GM12878 (cell line): Measurements from ENCODE around the gene ZNF165. TPM values are rescaled to one million over a fixed set of nuclear protein-coding genes. Genes with fewer than 3 reads are reported as not detected.

ENCODE experiments used
- ATAC-seq: fragments of 200-7000 bp; cut with Tn5 transposase; 3 replicates; pipeline ENCODE4 v1.9.1; 2020; ENCODE audit warnings: mild to moderate bottlenecking, moderate library complexity
- BruUV-seq: library from RNA; stranded (reverse); fragments of 400-500 nt; replicated peaks from 2 replicates; lab custom pipeline; 2021; lab: Mats Ljungman, UMichigan
- CTCF ChIA-PET: fragments of 300-600 bp; sonication (Branson Sonifier 250); formaldehyde crosslinking; extraction: SDS; loops from one replicate; lab custom pipeline; 2021; ENCODE audit warnings: inconsistent platforms; lab: Yijun Ruan, JAX
- POLR2A ChIA-PET: fragments of 350-600 bp; formaldehyde crosslinking; extraction: SDS; loops from one replicate; lab custom pipeline; 2021; ENCODE audit warnings: inconsistent platforms; lab: Charles Lee
- RAD21 ChIA-PET: fragments of 300-600 bp; sonication (Branson Sonifier 250); formaldehyde crosslinking; loops from one replicate; lab custom pipeline; 2023; ENCODE audit warnings: antibody characterized with exemption; ENCODE audit not compliant: unreplicated experiment; lab: Charles Lee
- SMC1A ChIA-PET: fragments of 300-600 bp; sonication (Branson Sonifier 250); formaldehyde crosslinking; loops from one replicate; lab custom pipeline; 2023; ENCODE audit not compliant: unreplicated experiment, uncharacterized antibody; lab: Charles Lee
- DNase-seq: peaks from one replicate; pipeline ENCODE4 v3.0.0-alpha.2; 2011; ENCODE audit warnings: low read depth, low spot score
- FAIRE-seq: peaks from 3 replicates; lab custom pipeline; 2011; peaks lifted over from hg19 to GRCh38; lab: Jason Lieb, UNC
- H2AFZ ChIP-seq: 2 replicates; pipeline ENCODE4 v1.6.0; 2011; ENCODE audit warnings: low read depth, low read length, control low read depth; ENCODE audit not compliant: control insufficient read depth
- H3K27ac ChIP-seq: 2 replicates; pipeline ENCODE4 v1.5.1; 2011; ENCODE audit warnings: control low read depth; ENCODE audit not compliant: control insufficient read depth, insufficient read depth
- H3K27me3 ChIP-seq, 2 experiments: replicated peaks in 1 of 2; 2 replicates each; pipeline versions ENCODE4 v1.6.0 to v1.6.1; 2011; ENCODE audit warnings: low read length in 1 of 2; ENCODE audit not compliant: control insufficient read depth in 2 of 2, insufficient read depth in 2 of 2
- H3K36me3 ChIP-seq, 2 experiments: 2 replicates each; pipeline ENCODE4 v1.5.1; 2011; ENCODE audit warnings: low read length in 1 of 2; ENCODE audit not compliant: control insufficient read depth in 2 of 2, insufficient read depth in 2 of 2
- H3K4me1 ChIP-seq: 2 replicates; pipeline ENCODE4 v1.6.1; 2011; ENCODE audit warnings: mild to moderate bottlenecking, low read length, moderate library complexity, mixed read lengths; ENCODE audit not compliant: control insufficient read depth, insufficient read depth
- H3K4me2 ChIP-seq: 2 replicates; pipeline ENCODE4 v1.6.0; 2011; ENCODE audit warnings: control low read depth; ENCODE audit not compliant: control insufficient read depth, insufficient read depth
- H3K4me3 ChIP-seq: fragments of 200-600 bp; sonication (generic); 2 replicates; pipeline ENCODE4 v1.5.1; 2016
- H3K79me2 ChIP-seq: 2 replicates; pipeline ENCODE4 v1.6.0; 2011; ENCODE audit warnings: low read length; ENCODE audit not compliant: control insufficient read depth, insufficient read depth
- H3K9ac ChIP-seq: 2 replicates; pipeline ENCODE4 v1.8.0; 2011; ENCODE audit warnings: low read length, control low read depth, mixed read lengths; ENCODE audit not compliant: control insufficient read depth, insufficient read depth
- H3K9me3 ChIP-seq: replicated peaks from 3 replicates; pipeline ENCODE4 v1.5.1; 2011; ENCODE audit warnings: mild to moderate bottlenecking, low read length; ENCODE audit not compliant: control insufficient read depth, insufficient read depth
- H4K20me1 ChIP-seq: 2 replicates; pipeline ENCODE4 v1.6.0; 2011; ENCODE audit not compliant: control insufficient read depth, insufficient read depth
- ATF3 ChIP-seq: IDR thresholded peaks from 2 replicates; pipeline ENCODE4 v1.6.1; 2011; ENCODE audit warnings: low read depth, mild to moderate bottlenecking, low read length, moderate library complexity, borderline replicate concordance; ENCODE audit errors: extremely low read depth
- CREM ChIP-seq: IDR thresholded peaks from 2 replicates; pipeline ENCODE4 v1.6.1; 2014; ENCODE audit warnings: antibody characterized with exemption, low read depth
- HDGF ChIP-seq: fragments of 450-650 bp; IDR thresholded peaks from 2 replicates; pipeline ENCODE4 v1.6.1; 2016; ENCODE audit warnings: antibody characterized with exemption
- IKZF1 ChIP-seq: fragments of 450-650 bp; conservative IDR thresholded peaks from 2 replicates; pipeline ENCODE4 v1.6.1; 2017; ENCODE audit warnings: antibody characterized with exemption, mild to moderate bottlenecking
- IKZF2 ChIP-seq, 2 experiments: fragments of 450-650 bp; IDR thresholded peaks; 2 replicates each; pipeline ENCODE4 v1.6.1; 2017; ENCODE audit warnings: mild to moderate bottlenecking in 2 of 2, moderate library complexity in 2 of 2
- MYB ChIP-seq: fragments of 150-350 bp; IDR thresholded peaks from 2 replicates; pipeline ENCODE4 v1.6.1; 2014; ENCODE audit warnings: mild to moderate bottlenecking, low read depth, low read length, borderline replicate concordance
- POLR2A ChIP-seq: IDR thresholded peaks from 2 replicates; pipeline ENCODE4 v1.6.1; 2011; ENCODE audit warnings: low read depth, mild to moderate bottlenecking, low read length
- SP1 ChIP-seq: IDR thresholded peaks from one replicate; pipeline ENCODE4 v1.6.1; 2011; ENCODE audit warnings: low read depth, low read length
- SREBF1 ChIP-seq: IDR thresholded peaks from 2 replicates; pipeline ENCODE4 v1.6.1; 2012; ENCODE audit warnings: mild to moderate bottlenecking, low read length
- SRF ChIP-seq, 2 experiments: IDR thresholded peaks; 2 replicates each; pipeline ENCODE4 v1.6.1; 2011; ENCODE audit warnings: low read depth in 2 of 2, low read length in 2 of 2, mild to moderate bottlenecking in 1 of 2, moderate library complexity in 1 of 2
- STAT1 ChIP-seq: fragments of 450-650 bp; conservative IDR thresholded peaks from 2 replicates; pipeline ENCODE4 v1.6.1; 2014; ENCODE audit warnings: antibody characterized with exemption, mild to moderate bottlenecking
- TCF3 ChIP-seq: IDR thresholded peaks from 2 replicates; pipeline ENCODE4 v1.6.1; 2012; ENCODE audit warnings: low read depth, mild to moderate bottlenecking, low read length, borderline replicate concordance; ENCODE audit not compliant: insufficient read depth
- ZSCAN29 ChIP-seq: fragments of 450-650 bp; IDR thresholded peaks from 2 replicates; pipeline ENCODE4 v1.6.1; 2017; ENCODE audit warnings: mild to moderate bottlenecking, moderate library complexity
- WGBS: methylation state at CpG from one replicate; pipeline ENCODE4 v1.1.6; 2016; ENCODE audit warnings: low lambda C conversion rate; ENCODE audit not compliant: insufficient replicate concordance, insufficient coverage; ENCODE audit errors: missing lambda C conversion rate; 5-methylcytosine and 5-hydroxymethylcytosine counted together
- in situ Hi-C: fragments of 300-500 bp; cut with MboI; formaldehyde crosslinking; loops from 9 replicates; pipeline ENCODE4 v1.14.3; 2018; ENCODE audit warnings: mixed read lengths
- intact Hi-C: fragments of 100-400 bp; cut with micrococcal nuclease; formaldehyde crosslinking; loops from one replicate; pipeline ENCODE4 v1.14.2; 2022; ENCODE audit not compliant: unreplicated experiment
- polyA plus RNA-seq, 11 experiments: library from polyadenylated mRNA; depleted of rRNA in 4 of 11; unstranded in 6 of 11; stranded (reverse) in 5 of 11; fragments of >200 nt; fragmentation: Nextera tagmentation in 4 of 11; fragmentation: Illumina TruSeq in 1 of 11; extraction: Ambion mirVana in 4 of 11; extraction: Trizol in 1 of 11; gene quantifications; 1 replicate in 1 of 11; 2 replicates in 10 of 11; pipeline versions ENCODE4 v1.2.1 to v1.2.3, GENCODE V29; 2011 to 2016; ENCODE audit warnings: inconsistent platforms in 2 of 11, missing spikeins in 2 of 11, low read depth in 1 of 11
- total RNA-seq, 4 experiments: library from RNA; depleted of rRNA in 3 of 4; stranded (reverse); fragments of >200 nt in 3 of 4; fragmentation: Illumina TruSeq in 1 of 4; extraction: Trizol in 1 of 4; gene quantifications; 2 replicates each; pipeline versions ENCODE4 v1.2.1 to v1.2.3, GENCODE V29; 2013 to 2021
- TF ChIP-seq, protein P1 (sequence below): IDR thresholded peaks from 2 replicates; pipeline ENCODE4 v1.6.1; 2011; ENCODE audit warnings: borderline replicate concordance, low read depth, mild to moderate bottlenecking, moderate library complexity, mixed read lengths, low read length; ENCODE audit not compliant: insufficient read depth; ENCODE audit errors: extremely low read length
- TF ChIP-seq, protein P2 (sequence below): fragments of 450-650 bp; IDR thresholded peaks from 2 replicates; pipeline ENCODE4 v1.6.1; 2017; ENCODE audit warnings: mild to moderate bottlenecking, moderate library complexity
- TF ChIP-seq, protein P3 (sequence below): IDR thresholded peaks from 2 replicates; pipeline ENCODE4 v1.6.1; 2011; ENCODE audit warnings: low read depth, low read length, improper control_type of control experiment, borderline replicate concordance

The ZNF165 gene
- total and polyA plus RNA-seq, 10 of the 15 experiments (the other 5 are each of a cell fraction or from before 2014, with no cell fraction given): 1.1 to 5.0 (median 2.9) TPM

- H3K36me3 ChIP-seq: peaks cover 0 to 8% of the 10 kb centered on the region in 2 experiments; a peak in 3 of 4 replicates
- intact Hi-C loops: loop anchor here (1.0 to 10.0 kb wide), 2 partner anchors 222 to 299 kb away; a partner anchor contains a TSS
- H2AFZ ChIP-seq: no peak overlapping the region
- DNase-seq (no peak), FAIRE-seq (no peak), ATAC-seq (peak; percentile 23)
- no peak overlapping the region for H3K9ac ChIP-seq
- POLR2A ChIA-PET: no interaction called here
- in situ Hi-C loops: loop anchor here (5.0 kb wide), 1 partner anchor 223 kb away; no protein-coding TSS in a partner anchor
- no peak overlapping the region for H3K4me3 ChIP-seq
- H3K79me2 ChIP-seq: peaks cover 57% of the 10 kb centered on the region
- CTCF ChIA-PET: interaction anchor here (1.0 to 2.6 kb wide), 3 partner anchors 9 to 221 kb away, joined by 3 to 24 read pairs (median 6); partner anchors contain the start of gene ZSCAN16
- H3K4me1 ChIP-seq: peaks cover 8% of the 10 kb centered on the region; the same call in 1 of the 2 replicates
- no peak overlapping the region for H3K4me2 ChIP-seq
- SMC1A ChIA-PET: interaction anchor here (0.6 to 1.2 kb wide), 3 partner anchors 34 to 347 kb away, joined by 3 to 4 read pairs (median 3); no protein-coding TSS in a partner anchor
- BruUV-seq: no TSS peak
- no peak overlapping the region for H3K27ac ChIP-seq
- RAD21 ChIA-PET: interaction anchor here (4.4 kb wide), 1 partner anchor 222 kb away, joined by 17 read pairs; no protein-coding TSS in a partner anchor
- no peaks in the 10 kb centered on the region for H3K9me3 ChIP-seq
- no peaks in the 10 kb centered on the region for H4K20me1 ChIP-seq
- H3K27me3 ChIP-seq: no peaks in the 10 kb centered on the region
- 61% methylated on average over 3 of the region's 3 CpGs for WGBS
- TF ChIP-seq HDGF (no peak), CREM (no peak), ZSCAN29 (no peak), POLR2A (no peak), MYB (no peak), SP1 (no peak), STAT1 (no peak), TCF3 (no peak), ATF3 (no peak), IKZF2 (IDR thresholded peaks at IDR 0.05) (no peak), SREBF1 (no peak), SRF (IDR thresholded peaks at IDR 0.05; ENCODE audit: low read depth in 2 of 2, low read length in 2 of 2) (no peak), IKZF1 (no peak)
- TF ChIP-seq, protein P1, sequence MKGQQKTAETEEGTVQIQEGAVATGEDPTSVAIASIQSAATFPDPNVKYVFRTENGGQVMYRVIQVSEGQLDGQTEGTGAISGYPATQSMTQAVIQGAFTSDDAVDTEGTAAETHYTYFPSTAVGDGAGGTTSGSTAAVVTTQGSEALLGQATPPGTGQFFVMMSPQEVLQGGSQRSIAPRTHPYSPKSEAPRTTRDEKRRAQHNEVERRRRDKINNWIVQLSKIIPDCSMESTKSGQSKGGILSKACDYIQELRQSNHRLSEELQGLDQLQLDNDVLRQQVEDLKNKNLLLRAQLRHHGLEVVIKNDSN: no peak
- TF ChIP-seq, protein P2, sequence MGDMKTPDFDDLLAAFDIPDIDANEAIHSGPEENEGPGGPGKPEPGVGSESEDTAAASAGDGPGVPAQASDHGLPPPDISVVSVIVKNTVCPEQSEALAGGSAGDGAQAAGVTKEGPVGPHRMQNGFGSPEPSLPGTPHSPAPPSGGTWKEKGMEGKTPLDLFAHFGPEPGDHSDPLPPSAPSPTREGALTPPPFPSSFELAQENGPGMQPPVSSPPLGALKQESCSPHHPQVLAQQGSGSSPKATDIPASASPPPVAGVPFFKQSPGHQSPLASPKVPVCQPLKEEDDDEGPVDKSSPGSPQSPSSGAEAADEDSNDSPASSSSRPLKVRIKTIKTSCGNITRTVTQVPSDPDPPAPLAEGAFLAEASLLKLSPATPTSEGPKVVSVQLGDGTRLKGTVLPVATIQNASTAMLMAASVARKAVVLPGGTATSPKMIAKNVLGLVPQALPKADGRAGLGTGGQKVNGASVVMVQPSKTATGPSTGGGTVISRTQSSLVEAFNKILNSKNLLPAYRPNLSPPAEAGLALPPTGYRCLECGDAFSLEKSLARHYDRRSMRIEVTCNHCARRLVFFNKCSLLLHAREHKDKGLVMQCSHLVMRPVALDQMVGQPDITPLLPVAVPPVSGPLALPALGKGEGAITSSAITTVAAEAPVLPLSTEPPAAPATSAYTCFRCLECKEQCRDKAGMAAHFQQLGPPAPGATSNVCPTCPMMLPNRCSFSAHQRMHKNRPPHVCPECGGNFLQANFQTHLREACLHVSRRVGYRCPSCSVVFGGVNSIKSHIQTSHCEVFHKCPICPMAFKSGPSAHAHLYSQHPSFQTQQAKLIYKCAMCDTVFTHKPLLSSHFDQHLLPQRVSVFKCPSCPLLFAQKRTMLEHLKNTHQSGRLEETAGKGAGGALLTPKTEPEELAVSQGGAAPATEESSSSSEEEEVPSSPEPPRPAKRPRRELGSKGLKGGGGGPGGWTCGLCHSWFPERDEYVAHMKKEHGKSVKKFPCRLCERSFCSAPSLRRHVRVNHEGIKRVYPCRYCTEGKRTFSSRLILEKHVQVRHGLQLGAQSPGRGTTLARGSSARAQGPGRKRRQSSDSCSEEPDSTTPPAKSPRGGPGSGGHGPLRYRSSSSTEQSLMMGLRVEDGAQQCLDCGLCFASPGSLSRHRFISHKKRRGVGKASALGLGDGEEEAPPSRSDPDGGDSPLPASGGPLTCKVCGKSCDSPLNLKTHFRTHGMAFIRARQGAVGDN: no peak
- TF ChIP-seq, protein P3, sequence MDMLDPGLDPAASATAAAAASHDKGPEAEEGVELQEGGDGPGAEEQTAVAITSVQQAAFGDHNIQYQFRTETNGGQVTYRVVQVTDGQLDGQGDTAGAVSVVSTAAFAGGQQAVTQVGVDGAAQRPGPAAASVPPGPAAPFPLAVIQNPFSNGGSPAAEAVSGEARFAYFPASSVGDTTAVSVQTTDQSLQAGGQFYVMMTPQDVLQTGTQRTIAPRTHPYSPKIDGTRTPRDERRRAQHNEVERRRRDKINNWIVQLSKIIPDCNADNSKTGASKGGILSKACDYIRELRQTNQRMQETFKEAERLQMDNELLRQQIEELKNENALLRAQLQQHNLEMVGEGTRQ: no peak
Measured at GRCh38 chr6:28134015-28134414, 53.6 kb downstream of the ZNF165 start.
